SK-N-MC (cell line): Measurements from ENCODE around the gene BRSK2.

Experiments
- DNase-seq: peaks from one replicate; pipeline ENCODE4 v3.0.0-alpha.2; 2011; ENCODE audit warnings: low read depth, low spot score
- H3K27ac ChIP-seq: fragments of 200-600 bp; sonication (generic); 2 replicates; pipeline ENCODE4 v1.5.1; 2016; ENCODE audit warnings: mixed run types
- H3K36me3 ChIP-seq: fragments of 200-600 bp; sonication (generic); 2 replicates; pipeline ENCODE4 v1.6.1; 2017; ENCODE audit warnings: antibody characterized with exemption, low read length, mixed read lengths; ENCODE audit not compliant: insufficient read depth
- H3K4me3 ChIP-seq: fragments of 200-600 bp; sonication (generic); 2 replicates; pipeline ENCODE4 v1.5.1; 2016
- H3K9ac ChIP-seq: fragments of 200-600 bp; sonication (generic); 2 replicates; pipeline ENCODE4 v1.8.0; 2017; ENCODE audit warnings: mixed run types, mixed read lengths; ENCODE audit not compliant: insufficient read length
- H3K9me3 ChIP-seq: fragments of 200-600 bp; sonication (generic); 2 replicates; pipeline ENCODE4 v1.6.1; 2017; ENCODE audit warnings: low read depth, mild to moderate bottlenecking, antibody characterized with exemption, low read length, moderate library complexity, mixed read lengths
- EZH2 ChIP-seq: fragments of 200-600 bp; sonication (generic); IDR thresholded peaks from one replicate; pipeline ENCODE4 v1.6.1; 2017; ENCODE audit warnings: antibody characterized with exemption
- FOXP2 ChIP-seq: optimal IDR thresholded peaks from 2 replicates; pipeline ENCODE3; 2011; ENCODE audit warnings: mild to moderate bottlenecking, moderate library complexity; ENCODE audit not compliant: insufficient read depth; ENCODE audit errors: extremely low read length, control extremely low read depth
- POLR2AphosphoS5 ChIP-seq: IDR thresholded peaks from 2 replicates; pipeline ENCODE4 v1.6.1; 2012; ENCODE audit warnings: mild to moderate bottlenecking, low read depth, low read length, borderline replicate concordance

The BRSK2 gene

GRCh38 chr11:1403078-1403620 lies 13.4 kb downstream of the BRSK2 start:
- no peak overlapping the region for H3K27ac ChIP-seq
- H3K9me3 ChIP-seq = no peaks in the 10 kb centered on the region
- no peaks in the 10 kb centered on the region for H3K36me3 ChIP-seq
- H3K9ac ChIP-seq = no peak overlapping the region
- no peak overlapping the region for H3K4me3 ChIP-seq
- no peak for DNase-seq
- TF ChIP-seq FOXP2 = no peak

GRCh38 chr11:1403721-1404460 lies 14.2 kb downstream of the BRSK2 start:
- TF ChIP-seq EZH2 (no peak), POLR2AphosphoS5 (no peak), FOXP2 (no peak)
- Histone ChIP-seq H3K36me3 (no peaks in the 10 kb centered on the region), H3K27ac (no peak overlapping the region), H3K4me3 (no peak overlapping the region), H3K9me3 (no peaks in the 10 kb centered on the region), H3K9ac (no peak overlapping the region)
- no peak for DNase-seq

DNA sequence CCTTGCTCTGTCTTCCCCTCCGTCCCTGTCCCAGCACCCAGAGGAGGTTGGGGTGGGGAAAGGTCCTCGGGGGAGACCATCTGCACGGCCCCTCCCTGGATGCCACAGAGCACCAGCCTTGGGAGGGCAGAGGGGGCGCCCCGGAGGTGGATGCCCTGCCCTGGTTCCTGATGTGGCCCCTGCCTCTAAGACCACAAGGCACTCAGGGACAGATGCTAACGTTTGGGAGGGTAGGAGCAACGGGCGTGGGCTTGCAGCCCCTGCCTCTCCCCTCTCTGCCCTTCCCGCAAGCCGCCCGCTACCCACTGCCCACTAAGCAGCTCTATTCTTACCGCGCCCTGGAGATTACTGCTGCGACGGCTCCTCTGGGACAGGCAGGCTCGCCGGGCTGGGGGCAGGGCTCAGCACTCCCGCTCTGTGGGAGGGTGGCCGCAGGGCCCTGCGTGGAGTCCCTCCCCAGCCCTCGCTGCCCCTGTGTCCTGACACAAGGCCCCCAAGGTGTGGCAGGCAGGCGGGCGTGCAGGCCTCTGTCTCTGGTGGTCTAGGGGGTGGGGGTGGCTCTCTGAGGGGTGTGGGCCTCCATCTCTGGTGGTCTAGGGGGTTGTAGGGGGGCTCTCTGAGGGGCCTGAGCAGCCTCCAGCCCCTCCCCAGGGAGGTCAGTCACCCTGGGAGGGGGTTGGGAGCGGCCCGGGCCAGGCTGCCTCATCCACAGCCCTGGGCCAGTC lies 14.9 kb downstream of the BRSK2 start:
- Histone ChIP-seq H3K9me3 (no peaks in the 10 kb centered on the region), H3K36me3 (no peaks in the 10 kb centered on the region), H3K27ac (no peak overlapping the region), H3K9ac (no peak overlapping the region), H3K4me3 (no peak overlapping the region)
- no peak for TF ChIP-seq EZH2
- no peak for TF ChIP-seq POLR2AphosphoS5
- TF ChIP-seq FOXP2 = no peak
- no peak for DNase-seq

DNA sequence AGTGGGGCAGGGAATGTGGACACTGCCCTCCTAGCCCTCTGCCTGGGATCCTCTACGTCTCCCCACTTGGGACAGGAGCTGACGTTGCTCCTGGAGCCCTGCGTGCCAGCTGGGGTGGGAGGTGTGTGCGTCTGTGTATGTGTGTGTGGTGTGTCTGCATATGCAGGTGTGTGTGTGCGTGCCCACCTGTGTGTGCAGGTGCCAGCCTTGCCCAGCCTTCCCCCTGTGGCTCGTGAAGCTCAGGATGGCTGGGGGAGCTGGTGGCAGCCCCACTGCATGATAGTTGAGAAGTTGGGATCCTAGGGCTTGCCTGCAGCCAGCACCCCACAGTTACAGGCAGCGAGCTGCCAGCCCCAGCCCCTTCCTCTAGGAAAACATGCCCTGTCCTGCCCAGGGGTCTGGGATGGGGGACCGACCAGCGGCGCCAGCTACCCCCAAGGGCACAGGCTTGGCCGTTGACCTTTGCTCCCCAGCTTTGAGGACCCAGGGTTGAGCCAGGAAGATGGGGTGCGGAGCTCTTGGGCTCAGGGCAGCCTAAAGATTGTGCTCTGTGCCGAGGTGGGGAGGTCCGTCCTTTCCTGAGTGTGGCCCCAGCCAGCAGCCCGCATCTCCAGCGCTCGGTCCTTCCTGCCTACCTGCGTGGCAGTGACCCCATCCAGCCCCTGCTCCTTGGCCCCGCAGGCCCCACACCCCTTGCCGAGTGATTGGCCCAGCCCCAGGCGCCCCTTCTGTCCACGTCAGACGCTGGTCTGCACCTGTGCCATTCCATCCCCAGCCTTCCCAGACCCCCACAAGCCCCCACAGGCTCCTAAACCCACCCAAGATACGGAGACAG lies 15.7 kb downstream of the BRSK2 start:
- no peak for DNase-seq
- H3K4me3 ChIP-seq = no peak overlapping the region
- no peaks in the 10 kb centered on the region for H3K9me3 ChIP-seq
- no peak overlapping the region for H3K27ac ChIP-seq
- TF ChIP-seq POLR2AphosphoS5 (no peak), FOXP2 (no peak), EZH2 (no peak)
- no peak overlapping the region for H3K9ac ChIP-seq
- H3K36me3 ChIP-seq = no peaks in the 10 kb centered on the region

- H3K9ac ChIP-seq = no peak overlapping the region
- H3K36me3 ChIP-seq = no peaks in the 10 kb centered on the region
- no peaks in the 10 kb centered on the region for H3K9me3 ChIP-seq
- no peak for TF ChIP-seq FOXP2
- no peak for TF ChIP-seq EZH2
- no peak for TF ChIP-seq POLR2AphosphoS5
- no peak overlapping the region for H3K27ac ChIP-seq
- no peak for DNase-seq
- no peak overlapping the region for H3K4me3 ChIP-seq
Observed at GRCh38 chr11:1406571-1407485, 17.1 kb downstream of the BRSK2 start.

GRCh38 chr11:1407668-1408067 lies 17.9 kb downstream of the BRSK2 start:
- no peak overlapping the region for H3K4me3 ChIP-seq

DNA sequence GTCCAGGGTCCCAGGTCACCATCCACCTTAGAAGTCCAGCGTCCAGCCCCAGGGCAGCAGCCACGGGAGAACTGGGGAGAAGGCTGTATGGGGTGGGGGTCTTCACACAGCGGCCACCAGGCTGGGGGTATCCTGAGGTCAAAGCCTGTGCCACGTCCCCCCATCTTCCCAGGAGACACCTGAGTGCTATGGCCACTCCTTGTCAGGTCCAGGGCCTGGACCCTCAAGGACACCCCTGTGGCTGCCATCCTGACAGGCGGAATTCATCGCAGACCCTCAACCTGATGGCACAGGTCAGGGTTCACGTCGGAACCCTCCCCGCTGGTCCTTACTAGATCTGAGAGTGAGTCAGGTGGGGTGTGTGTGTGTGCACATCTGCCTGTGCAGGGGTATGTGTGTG lies 18.6 kb downstream of the BRSK2 start:
- H3K27ac ChIP-seq = no peak overlapping the region
- no peaks in the 10 kb centered on the region for H3K9me3 ChIP-seq
- H3K9ac ChIP-seq = no peak overlapping the region
- no peak for DNase-seq
- H3K4me3 ChIP-seq = no peak overlapping the region
- H3K36me3 ChIP-seq = no peaks in the 10 kb centered on the region
- TF ChIP-seq FOXP2 (no peak), EZH2 (no peak)

More at GRCh38 chr11:1407668-1408067, 17.9 kb downstream of the BRSK2 start:
- Histone ChIP-seq H3K27ac (no peak overlapping the region), H3K36me3 (no peaks in the 10 kb centered on the region), H3K9ac (no peak overlapping the region), H3K9me3 (no peaks in the 10 kb centered on the region)
- TF ChIP-seq FOXP2 = no peak
- no peak for TF ChIP-seq POLR2AphosphoS5
- TF ChIP-seq EZH2 = no peak
- DNase-seq = no peak
